Endothelial cell (in vitro differentiated cells): ENCODE measurements around the gene MDFI. TPM values are rescaled to one million over a fixed set of nuclear protein-coding genes. Genes with fewer than 3 reads are reported as not detected.

Source experiments
- DNase-seq: peaks from one replicate; pipeline ENCODE4 v3.0.0; 2021; ENCODE audit warnings: low spot score
- H3K27ac Mint-ChIP-seq: one replicate; pipeline ENCODE4 v1.8.0; 2021; ENCODE audit warnings: mixed read lengths, inconsistent platforms; ENCODE audit not compliant: unreplicated experiment
- H3K27me3 Mint-ChIP-seq: one replicate; pipeline ENCODE4 v1.8.0; 2021; ENCODE audit warnings: mild to moderate bottlenecking, moderate library complexity, mixed read lengths, inconsistent platforms; ENCODE audit not compliant: unreplicated experiment
- H3K36me3 Mint-ChIP-seq: one replicate; pipeline ENCODE4 v1.8.0; 2021; ENCODE audit warnings: mild to moderate bottlenecking, low read depth, mixed read lengths, inconsistent platforms; ENCODE audit not compliant: unreplicated experiment
- H3K4me1 Mint-ChIP-seq: one replicate; pipeline ENCODE4 v1.8.0; 2021; ENCODE audit warnings: mild to moderate bottlenecking, mixed read lengths, inconsistent platforms; ENCODE audit not compliant: unreplicated experiment
- H3K4me3 Mint-ChIP-seq: one replicate; pipeline ENCODE4 v1.8.0; 2021; ENCODE audit warnings: mild to moderate bottlenecking, mixed read lengths, inconsistent platforms; ENCODE audit not compliant: unreplicated experiment
- H3K9me3 Mint-ChIP-seq: one replicate; pipeline ENCODE4 v1.8.0; 2021; ENCODE audit warnings: mixed read lengths, inconsistent platforms; ENCODE audit not compliant: unreplicated experiment
- CTCF ChIP-seq: fragments of 200-600 bp; sonication (generic); IDR thresholded peaks from one replicate; pipeline ENCODE4 v1.5.0; 2021; ENCODE audit warnings: antibody characterized with exemption; ENCODE audit not compliant: unreplicated experiment
- total RNA-seq: library from RNA; stranded (reverse); fragmentation: NEBNext Ultra II Directional; extraction: Animal tissue kit (Norgen Biotek cat#: 25700); gene quantifications from one replicate; pipeline ENCODE4 v1.2.1, GENCODE V29; 2021; ENCODE audit not compliant: unreplicated experiment

MDFI gene
- total RNA-seq, 1 donor from 2014 or later: 285 TPM

GRCh38 chr6:41684311-41685180 is 46.3 kb downstream of the MDFI start:
- no peak for DNase-seq
- no peak overlapping the region for H3K4me3 Mint-ChIP-seq
- H3K27ac Mint-ChIP-seq: no peak overlapping the region
- H3K4me1 Mint-ChIP-seq: peaks cover 9% of the 10 kb centered on the region
- no peaks in the 10 kb centered on the region for H3K36me3 Mint-ChIP-seq
- no peaks in the 10 kb centered on the region for H3K9me3 Mint-ChIP-seq
- peaks cover 8% of the 10 kb centered on the region for H3K27me3 Mint-ChIP-seq
- TF ChIP-seq CTCF: no peak

GRCh38 chr6:41685641-41686380 is 47.5 kb downstream of the MDFI start:
- peaks cover 9% of the 10 kb centered on the region for H3K27me3 Mint-ChIP-seq

DNA sequence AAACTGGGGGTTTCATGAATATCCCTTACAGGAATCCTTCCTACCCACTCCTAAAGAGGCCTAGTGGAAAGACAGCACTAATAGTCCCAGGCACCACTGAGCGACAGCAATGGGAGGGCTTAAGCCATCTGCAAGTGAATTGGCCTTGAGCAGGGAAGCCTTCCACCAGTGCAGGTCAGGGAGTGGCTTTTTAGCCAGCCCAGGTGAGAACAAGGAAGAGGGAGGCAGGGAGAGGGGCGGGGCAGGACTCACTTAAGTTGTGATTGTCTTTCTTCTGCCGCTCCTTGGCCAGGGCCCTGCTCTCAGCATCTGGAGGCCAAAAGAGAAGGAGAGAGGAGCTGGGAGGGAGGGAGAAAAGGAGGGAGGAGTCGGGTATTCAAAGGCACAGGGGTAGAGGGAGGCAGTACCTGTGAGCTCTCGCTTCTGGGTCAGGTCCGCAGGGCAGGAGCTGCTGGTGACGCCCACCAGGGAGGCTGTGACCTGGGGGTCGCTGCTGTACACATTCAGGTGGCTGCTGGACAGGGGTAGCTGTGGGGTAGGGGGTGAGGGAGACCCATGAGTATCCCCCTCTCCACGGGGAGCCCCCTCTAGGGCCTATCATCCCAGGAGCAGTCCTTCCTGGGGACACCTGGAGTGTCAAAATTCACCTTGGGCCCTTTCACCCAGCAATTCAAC is 49.4 kb downstream of the MDFI start:
- Mint-ChIP-seq H3K27me3 (peaks cover 10% of the 10 kb centered on the region), H3K36me3 (no peaks in the 10 kb centered on the region), H3K4me3 (no peak overlapping the region), H3K4me1 (peaks cover 13% of the 10 kb centered on the region), H3K9me3 (no peaks in the 10 kb centered on the region), H3K27ac (no peak overlapping the region)
- TF ChIP-seq CTCF: no peak
- DNase-seq: no peak

More at GRCh38 chr6:41685641-41686380, 47.5 kb downstream of the MDFI start:
- Mint-ChIP-seq H3K36me3 (no peaks in the 10 kb centered on the region), H3K9me3 (no peaks in the 10 kb centered on the region), H3K4me1 (peaks cover 9% of the 10 kb centered on the region), H3K27ac (no peak overlapping the region), H3K4me3 (no peak overlapping the region)
- no peak for TF ChIP-seq CTCF
- DNase-seq: no peak

DNA sequence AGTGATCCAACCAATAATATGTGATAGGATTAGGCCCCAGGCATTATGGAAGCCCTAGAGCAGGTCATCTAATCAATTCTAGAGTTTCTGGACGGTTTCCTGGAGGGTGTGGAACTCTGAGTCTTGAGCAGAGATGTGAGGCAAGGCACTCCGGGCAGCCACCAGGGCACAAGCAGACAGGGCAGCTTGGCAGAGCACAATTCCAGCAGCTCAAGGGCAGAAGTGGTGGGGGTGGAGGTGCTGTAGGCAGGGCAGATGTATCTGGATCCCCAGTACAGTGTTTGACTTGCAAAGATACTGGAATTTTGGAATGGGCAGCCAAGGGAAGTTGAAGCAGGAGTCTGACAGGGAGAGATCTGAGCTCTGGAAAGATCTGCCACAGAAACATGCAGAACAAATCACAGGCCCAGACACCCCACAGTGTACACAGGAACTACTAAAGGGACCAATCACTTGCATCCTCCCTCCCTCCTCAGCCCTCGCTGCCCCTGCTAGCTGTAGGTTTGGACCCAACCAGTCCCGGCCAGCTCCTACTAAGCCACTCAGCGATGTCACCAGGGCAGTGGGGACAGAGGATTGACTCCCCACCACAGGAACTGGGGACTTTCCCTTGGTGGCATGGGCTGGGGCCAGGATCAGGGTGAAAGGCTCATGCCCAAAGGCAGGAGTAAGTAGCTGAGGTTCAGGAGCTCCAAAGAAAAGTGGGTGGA is 50.1 kb downstream of the MDFI start:
- no peak for TF ChIP-seq CTCF
- Mint-ChIP-seq H3K9me3 (no peaks in the 10 kb centered on the region), H3K27ac (no peak overlapping the region), H3K4me1 (peaks cover 11% of the 10 kb centered on the region), H3K4me3 (no peak overlapping the region), H3K27me3 (peaks cover 10% of the 10 kb centered on the region), H3K36me3 (no peaks in the 10 kb centered on the region)
- no peak for DNase-seq
